ENCODE data around the gene BFAR. TPM values are rescaled to one million over a fixed set of nuclear protein-coding genes. Genes with fewer than 3 reads are reported as not detected.

The BFAR gene
- total and polyA plus RNA-seq, 10 of the 15 experiments (the other 5 are each of a cell fraction or from before 2014, with no cell fraction given): 34.6 to 62.0 (median 43.4) TPM

DNA sequence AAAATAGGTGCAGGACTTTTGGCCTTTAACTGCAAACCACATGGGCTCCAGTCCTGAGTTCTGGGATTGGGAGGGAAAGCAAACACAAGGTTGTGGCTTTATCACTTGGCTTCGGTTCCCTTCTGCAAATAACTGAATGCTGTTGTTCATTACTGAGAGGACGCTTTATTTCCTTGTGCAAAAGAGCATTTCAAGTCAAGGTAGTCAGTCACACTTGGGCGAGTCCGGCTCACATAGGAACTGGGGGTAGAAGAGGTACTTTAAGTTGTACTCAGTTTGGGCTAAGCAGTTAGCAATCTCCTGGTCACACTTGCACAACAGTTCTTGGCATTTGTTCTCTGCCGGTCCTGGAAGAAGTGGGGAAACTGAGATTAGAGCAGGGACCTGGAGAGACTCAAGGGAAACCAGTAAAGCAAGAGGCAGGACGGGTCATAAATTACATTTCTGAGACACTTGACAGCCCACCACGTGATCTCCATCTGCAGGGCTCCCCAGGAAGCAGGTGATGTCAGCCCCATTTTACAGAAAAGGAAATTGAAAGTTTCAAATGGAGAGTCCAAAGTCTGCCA, 39.7 kb downstream of the BFAR start (continued):
- no peak for TF ChIP-seq ZNF217 (IDR thresholded peaks at IDR 0.05)
- TF ChIP-seq LARP7 (IDR thresholded peaks at IDR 0.05): no peak
- TF ChIP-seq, protein P1, sequence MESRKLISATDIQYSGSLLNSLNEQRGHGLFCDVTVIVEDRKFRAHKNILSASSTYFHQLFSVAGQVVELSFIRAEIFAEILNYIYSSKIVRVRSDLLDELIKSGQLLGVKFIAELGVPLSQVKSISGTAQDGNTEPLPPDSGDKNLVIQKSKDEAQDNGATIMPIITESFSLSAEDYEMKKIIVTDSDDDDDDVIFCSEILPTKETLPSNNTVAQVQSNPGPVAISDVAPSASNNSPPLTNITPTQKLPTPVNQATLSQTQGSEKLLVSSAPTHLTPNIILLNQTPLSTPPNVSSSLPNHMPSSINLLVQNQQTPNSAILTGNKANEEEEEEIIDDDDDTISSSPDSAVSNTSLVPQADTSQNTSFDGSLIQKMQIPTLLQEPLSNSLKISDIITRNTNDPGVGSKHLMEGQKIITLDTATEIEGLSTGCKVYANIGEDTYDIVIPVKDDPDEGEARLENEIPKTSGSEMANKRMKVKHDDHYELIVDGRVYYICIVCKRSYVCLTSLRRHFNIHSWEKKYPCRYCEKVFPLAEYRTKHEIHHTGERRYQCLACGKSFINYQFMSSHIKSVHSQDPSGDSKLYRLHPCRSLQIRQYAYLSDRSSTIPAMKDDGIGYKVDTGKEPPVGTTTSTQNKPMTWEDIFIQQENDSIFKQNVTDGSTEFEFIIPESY (IDR thresholded peaks at IDR 0.05): no peak
- TF ChIP-seq, protein P2, sequence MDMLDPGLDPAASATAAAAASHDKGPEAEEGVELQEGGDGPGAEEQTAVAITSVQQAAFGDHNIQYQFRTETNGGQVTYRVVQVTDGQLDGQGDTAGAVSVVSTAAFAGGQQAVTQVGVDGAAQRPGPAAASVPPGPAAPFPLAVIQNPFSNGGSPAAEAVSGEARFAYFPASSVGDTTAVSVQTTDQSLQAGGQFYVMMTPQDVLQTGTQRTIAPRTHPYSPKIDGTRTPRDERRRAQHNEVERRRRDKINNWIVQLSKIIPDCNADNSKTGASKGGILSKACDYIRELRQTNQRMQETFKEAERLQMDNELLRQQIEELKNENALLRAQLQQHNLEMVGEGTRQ (IDR thresholded peaks at IDR 0.05; ENCODE audit: borderline replicate concordance, low read depth, low read length): peak; percentile 79
- peak; percentile 63; the same call in 1 of the 2 replicates for TF ChIP-seq DPF2 (IDR thresholded peaks at IDR 0.05)
- TF ChIP-seq, protein P3, sequence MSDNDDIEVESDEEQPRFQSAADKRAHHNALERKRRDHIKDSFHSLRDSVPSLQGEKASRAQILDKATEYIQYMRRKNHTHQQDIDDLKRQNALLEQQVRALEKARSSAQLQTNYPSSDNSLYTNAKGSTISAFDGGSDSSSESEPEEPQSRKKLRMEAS (IDR thresholded peaks at IDR 0.05; ENCODE audit: low read depth, low read length): peak; percentile 77
- peak; percentile 73; the same call in 1 of the 2 replicates for TF ChIP-seq MXI1 (IDR thresholded peaks at IDR 0.05; ENCODE audit: low read depth, low read length)
- no peak for TF ChIP-seq RELA (IDR thresholded peaks at IDR 0.05; ENCODE audit: borderline replicate concordance, partially characterized antibody)
- no peak for TF ChIP-seq MEF2B (IDR thresholded peaks at IDR 0.05; ENCODE audit: partially characterized antibody, poor library complexity, severe bottlenecking)
- TF ChIP-seq MYC (IDR thresholded peaks at IDR 0.05; ENCODE audit: insufficient read depth, insufficient read length, insufficient replicate concordance, low read length, severe bottlenecking): no peak
- TF ChIP-seq, protein P4, sequence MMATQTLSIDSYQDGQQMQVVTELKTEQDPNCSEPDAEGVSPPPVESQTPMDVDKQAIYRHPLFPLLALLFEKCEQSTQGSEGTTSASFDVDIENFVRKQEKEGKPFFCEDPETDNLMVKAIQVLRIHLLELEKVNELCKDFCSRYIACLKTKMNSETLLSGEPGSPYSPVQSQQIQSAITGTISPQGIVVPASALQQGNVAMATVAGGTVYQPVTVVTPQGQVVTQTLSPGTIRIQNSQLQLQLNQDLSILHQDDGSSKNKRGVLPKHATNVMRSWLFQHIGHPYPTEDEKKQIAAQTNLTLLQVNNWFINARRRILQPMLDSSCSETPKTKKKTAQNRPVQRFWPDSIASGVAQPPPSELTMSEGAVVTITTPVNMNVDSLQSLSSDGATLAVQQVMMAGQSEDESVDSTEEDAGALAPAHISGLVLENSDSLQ (IDR thresholded peaks at IDR 0.05): peak; percentile 90

All from GM12878 (cell line).